GM23338 (cell line): ENCODE results near the gene SLC12A6. TPM values are rescaled to one million over a fixed set of nuclear protein-coding genes. Genes with fewer than 3 reads are reported as not detected.

Experiments
- ATAC-seq: fragments of 200-7000 bp; cut with Tn5 transposase; 3 replicates; pipeline ENCODE4 v1.9.1; 2020
- DNase-seq: peaks from one replicate; pipeline ENCODE4 v3.0.0-alpha.2; 2015; ENCODE audit warnings: low spot score
- H2AFZ ChIP-seq: fragments of 200-600 bp; sonication (generic); 2 replicates; pipeline ENCODE4 v1.8.0; 2016; ENCODE audit warnings: antibody characterized with exemption, mild to moderate bottlenecking, moderate library complexity
- H3F3A ChIP-seq: fragments of 200-600 bp; sonication (generic); replicated peaks from 2 replicates; pipeline ENCODE4 v1.8.0; 2017; ENCODE audit warnings: antibody characterized with exemption, mixed run types, low read depth
- H3K27ac ChIP-seq: fragments of 200-600 bp; sonication (generic); 2 replicates; pipeline ENCODE4 v1.6.1; 2016; ENCODE audit warnings: low read depth
- H3K27me3 ChIP-seq: fragments of 200-600 bp; sonication (generic); 2 replicates; pipeline ENCODE4 v1.8.0; 2016; ENCODE audit warnings: mild to moderate bottlenecking, mixed run types, moderate library complexity; ENCODE audit not compliant: insufficient read depth
- H3K36me3 ChIP-seq: fragments of 200-600 bp; sonication (generic); 2 replicates; pipeline ENCODE4 v1.8.0; 2016; ENCODE audit warnings: mild to moderate bottlenecking; ENCODE audit not compliant: insufficient read depth
- H3K4me1 ChIP-seq: fragments of 200-600 bp; sonication (generic); 2 replicates; pipeline ENCODE4 v1.8.0; 2016; ENCODE audit warnings: mild to moderate bottlenecking, moderate library complexity; ENCODE audit not compliant: insufficient read depth
- H3K4me2 ChIP-seq: fragments of 200-600 bp; sonication (generic); 2 replicates; pipeline ENCODE4 v1.7.1; 2017; ENCODE audit warnings: mixed run types
- H3K4me3 ChIP-seq: fragments of 200-600 bp; sonication (generic); 2 replicates; pipeline ENCODE4 v1.6.1; 2016; ENCODE audit warnings: mixed run types
- H3K79me2 ChIP-seq: fragments of 200-600 bp; sonication (generic); replicated peaks from 2 replicates; pipeline ENCODE4 v1.8.0; 2017; ENCODE audit warnings: mild to moderate bottlenecking; ENCODE audit not compliant: insufficient read depth
- H3K9me2 ChIP-seq: fragments of 200-600 bp; sonication (generic); 2 replicates; pipeline ENCODE4 v1.8.0; 2017; ENCODE audit not compliant: insufficient read depth
- H4K20me1 ChIP-seq: fragments of 200-600 bp; sonication (generic); replicated peaks from 2 replicates; pipeline ENCODE4 v1.8.0; 2017; ENCODE audit warnings: mild to moderate bottlenecking; ENCODE audit not compliant: insufficient read depth
- H3K27ac Mint-ChIP-seq: 2 replicates; pipeline ENCODE4 v1.8.0; 2020; ENCODE audit warnings: inconsistent platforms, mild to moderate bottlenecking, moderate library complexity, mixed read lengths
- H3K27me3 Mint-ChIP-seq: 3 replicates; pipeline ENCODE4 v1.8.0; 2022; ENCODE audit warnings: low read depth, mild to moderate bottlenecking, moderate library complexity, mixed read lengths, inconsistent platforms; ENCODE audit not compliant: insufficient read depth, poor library complexity
- H3K36me3 Mint-ChIP-seq: 3 replicates; pipeline ENCODE4 v1.8.0; 2021; ENCODE audit warnings: low read depth, mild to moderate bottlenecking, inconsistent platforms, moderate library complexity, mixed read lengths
- H3K4me1 Mint-ChIP-seq: 3 replicates; pipeline ENCODE4 v1.8.0; 2020; ENCODE audit warnings: mild to moderate bottlenecking, inconsistent platforms, mixed read lengths
- H3K4me3 Mint-ChIP-seq: 3 replicates; pipeline ENCODE4 v1.8.0; 2021; ENCODE audit warnings: moderate library complexity, mild to moderate bottlenecking, inconsistent platforms, mixed read lengths
- H3K9me3 Mint-ChIP-seq: 3 replicates; pipeline ENCODE4 v1.8.0; 2020; ENCODE audit warnings: moderate library complexity, mild to moderate bottlenecking, inconsistent platforms, mixed read lengths
- CREB1 ChIP-seq: fragments of 250-450 bp; sonication (Bioruptor Pico); IDR thresholded peaks from 2 replicates; pipeline ENCODE4 v1.5.0; 2020; ENCODE audit warnings: low read depth, mild to moderate bottlenecking, moderate library complexity
- CTCF ChIP-seq, 2 experiments: fragments of 200-600 bp in 1 of 2; sonication (generic) in 1 of 2; conservative IDR thresholded peaks; 2 replicates each; pipeline versions ENCODE4 v1.5.1 to v1.6.1; 2016 to 2017; ENCODE audit warnings: antibody characterized with exemption in 2 of 2, low read depth in 2 of 2, mild to moderate bottlenecking in 2 of 2, moderate library complexity in 1 of 2
- ETS1 ChIP-seq: IDR thresholded peaks from 2 replicates; pipeline ENCODE4 v1.6.1; 2016; ENCODE audit warnings: antibody characterized with exemption
- EZH2 ChIP-seq: fragments of 200-600 bp; sonication (generic); IDR thresholded peaks from one replicate; pipeline ENCODE4 v1.8.0; 2017; ENCODE audit warnings: antibody characterized with exemption, mild to moderate bottlenecking, low read depth; ENCODE audit not compliant: unreplicated experiment
- EZH2phosphoT487 ChIP-seq: fragments of 200-600 bp; sonication (generic); IDR thresholded peaks from one replicate; pipeline ENCODE4 v1.8.1; 2018; ENCODE audit warnings: antibody characterized with exemption; ENCODE audit not compliant: unreplicated experiment
- JUNB ChIP-seq: IDR thresholded peaks from one replicate; pipeline ENCODE4 v1.6.1; 2016; ENCODE audit warnings: antibody characterized with exemption; ENCODE audit not compliant: unreplicated experiment
- NANOG ChIP-seq: IDR thresholded peaks from 2 replicates; pipeline ENCODE4 v1.6.1; 2016; ENCODE audit warnings: antibody characterized with exemption, borderline replicate concordance
- POLR2AphosphoS5 ChIP-seq: IDR thresholded peaks from 2 replicates; pipeline ENCODE4 v1.6.1; 2016; ENCODE audit warnings: antibody characterized with exemption, low read depth
- REST ChIP-seq: IDR thresholded peaks from one replicate; pipeline ENCODE4 v1.6.1; 2018; ENCODE audit warnings: antibody characterized with exemption; ENCODE audit not compliant: unreplicated experiment
- STAT1 ChIP-seq: IDR thresholded peaks from one replicate; pipeline ENCODE4 v1.6.1; 2016; ENCODE audit warnings: antibody characterized with exemption; ENCODE audit not compliant: unreplicated experiment
- ZNF114 ChIP-seq: fragments of 250-450 bp; sonication (Bioruptor Pico); IDR thresholded peaks from 2 replicates; pipeline ENCODE4 v1.5.0; 2020; ENCODE audit warnings: mild to moderate bottlenecking, moderate library complexity
- ZNF331 ChIP-seq: fragments of 250-450 bp; sonication (Bioruptor Pico); IDR thresholded peaks from 2 replicates; pipeline ENCODE4 v1.5.0; 2020; ENCODE audit warnings: low read depth, mild to moderate bottlenecking, moderate library complexity
- ZNF462 ChIP-seq: fragments of 250-450 bp; sonication (Bioruptor Pico); IDR thresholded peaks from 2 replicates; pipeline ENCODE4 v1.5.0; 2020; ENCODE audit warnings: mild to moderate bottlenecking, moderate library complexity
- polyA plus RNA-seq: library from polyadenylated mRNA; unstranded; fragments of >200 nt; fragmentation: Nextera tagmentation; extraction: Ambion mirVana; gene quantifications from 2 replicates; pipeline ENCODE4 v1.2.1, GENCODE V29; 2016
- total RNA-seq: library from RNA; depleted of rRNA; stranded (reverse); fragments of >200 nt; shearing (Covaris generic); gene quantifications from 2 replicates; pipeline ENCODE4 v1.2.3, GENCODE V29; 2014

Gene SLC12A6
- total and polyA plus RNA-seq, 2 experiments from 2014 or later = 2.4 to 14.1 TPM

- Mint-ChIP-seq H3K4me3 (no peak overlapping the region), H3K27ac (no peak overlapping the region), H3K27me3 (peaks cover 12% of the 10 kb centered on the region), H3K9me3 (peaks cover 24% of the 10 kb centered on the region), H3K36me3 (peaks cover 21% of the 10 kb centered on the region), H3K4me1 (peaks cover 10% of the 10 kb centered on the region; the same call in 2 of the 3 replicates)
- DNase-seq (no peak), ATAC-seq (no peak)
- Histone ChIP-seq H2AFZ (no peak overlapping the region), H3F3A (peaks cover 11% of the 10 kb centered on the region; the same call in 1 of the 2 replicates), H4K20me1 (peaks cover 5% of the 10 kb centered on the region), H3K27ac (no peak overlapping the region), H3K36me3 (no peaks in the 10 kb centered on the region), H3K79me2 (peaks cover 8% of the 10 kb centered on the region), H3K27me3 (no peaks in the 10 kb centered on the region), H3K4me1 (peaks cover 11% of the 10 kb centered on the region; the same call in 1 of the 2 replicates), H3K4me2 (no peak overlapping the region), H3K9me2 (0 out of 2 replicates have a peak, but pooled peaks cover 5% of the 10 kb centered on the region), H3K4me3 (no peak overlapping the region)
- TF ChIP-seq CTCF (conservative IDR thresholded peaks at IDR 0.05; ENCODE audit: low read depth in 2 of 2) (no peak), ZNF114 (CRISPR knock-in tag) (no peak), NANOG (no peak), REST (no peak), CREB1 (CRISPR knock-in tag) (no peak), STAT1 (no peak), JUNB (no peak), ZNF331 (CRISPR knock-in tag) (no peak), EZH2 (no peak), ETS1 (no peak), POLR2AphosphoS5 (no peak), EZH2phosphoT487 (no peak), ZNF462 (CRISPR knock-in tag) (no peak)
These were observed 33.1 kb upstream of the SLC12A6 start for GRCh38 chr15:34370643-34371042.
